ENCODE results near the gene SPRN. TPM values are rescaled to one million over a fixed set of nuclear protein-coding genes. Genes with fewer than 3 reads are reported as not detected.
A peak's percentile ranks its signal among the peaks of the same experiment; 100 is the strongest.

Gene SPRN
- total and polyA plus RNA-seq, 11 donors, result 0.04 to 0.25 (median 0.11) TPM; not detected in 6

GRCh38 chr10:133375357-133376115 lies 48.9 kb downstream of the SPRN start:
- Histone ChIP-seq H3K9me3 (no peaks in the 10 kb centered on the region), H3K27ac (no peak overlapping the region), H3K4me1 (peaks cover 0 to 35% (median 24%) of the 10 kb centered on the region in 12 donors), H3K4me3 (no peak overlapping the region), H3K36me3 (peaks cover 0 to 13% (median 3%) of the 10 kb centered on the region in 9 donors), H3K27me3 (no peaks in the 10 kb centered on the region)
- WGBS, 4 donors, result 76 to 83% (median 81%) methylated on average over 12 of the region's 12 CpGs
- TF ChIP-seq CTCF (IDR thresholded peaks at IDR 0.05) (no peak), POLR2A (IDR thresholded peaks at IDR 0.05) (no peak)
- intact Hi-C loops (cut with DNase I), result loop anchor here in 1 of 10 donors (5.0 kb wide), 1 partner anchor 68 kb away; the partner anchor contains the start of genes TUBGCP2 and ZNF511
- ATAC-seq, result no peak
- no peak for DNase-seq

GRCh38 chr10:133373174-133374090 lies 51.0 kb downstream of the SPRN start, which contains the start of gene ECHS1:
Gene ECHS1, minus strand, starts transcription at chr10:133373354. Its CDS starts 21 bp downstream, at chr10:133373333.
- peak within 1 kb of the TSS; percentile 81 to 96 (median 88) for H3K27ac ChIP-seq
- DNase-seq, result peak; percentile 97 to 99 (median 98)
- H3K36me3 ChIP-seq, result peaks cover 0 to 34% (median 24%) of the 10 kb centered on the region in 9 donors
- peak; percentile 96 to 99 (median 98) for ATAC-seq
- peak in 1 of 2 donors; percentile 85 for TF ChIP-seq POLR2A (IDR thresholded peaks at IDR 0.05)
- no peak for TF ChIP-seq CTCF (IDR thresholded peaks at IDR 0.05)
- peak within 1 kb of the TSS; percentile 35 to 93 (median 80) for H3K4me3 ChIP-seq
- H3K27me3 ChIP-seq, result no peaks in the 10 kb centered on the region
- intact Hi-C loops (cut with DNase I), result no loop called here
- no peaks in the 10 kb centered on the region for H3K9me3 ChIP-seq
- peaks cover 0 to 25% (median 17%) of the 10 kb centered on the region in 12 donors for H3K4me1 ChIP-seq
- 1 to 2% (median 1%) methylated on average over 29 to 89 of the region's 89 CpGs for WGBS, 4 donors

- WGBS, 4 donors, result 22 to 42% (median 39%) methylated on average over 7 to 20 of the region's 20 CpGs
- Histone ChIP-seq H3K27ac (peak overlapping the region in 1 of 12 donors; percentile 87), H3K9me3 (no peaks in the 10 kb centered on the region), H3K27me3 (no peaks in the 10 kb centered on the region), H3K36me3 (peaks cover 0 to 43% (median 31%) of the 10 kb centered on the region in 9 donors), H3K4me1 (peaks cover 0 to 19% (median 12%) of the 10 kb centered on the region in 12 donors), H3K4me3 (peak overlapping the region in 11 of 12 donors; percentile 10 to 93 (median 79))
- TF ChIP-seq CTCF (IDR thresholded peaks at IDR 0.05) (no peak), POLR2A (IDR thresholded peaks at IDR 0.05) (no peak)
- DNase-seq (peak in 2 of 5 donors; percentile 43 to 69), ATAC-seq (peak in 1 of 4 donors; percentile 2)
- intact Hi-C loops (cut with DNase I), result no loop called here
Observed at GRCh38 chr10:133372507-133372906, 51.9 kb downstream of the SPRN start.

Small RNA genes lying within 50 kb of the gene (microRNA-seq; reads per million reads assigned to microRNA genes)
- 0.60 to 1.2 (median 0.71) reads per million in 4 donors for gene MIR3944

Other genes with a start within 250 kb of the SPRN start
- not detected for gene UTF1, start 194.4 kb downstream of the SPRN start, total RNA-seq
- not detected for gene UTF1, start 194.4 kb downstream of the SPRN start, polyA plus RNA-seq
- gene VENTX, start 186.8 kb downstream of the SPRN start, total RNA-seq, result 1 to 10 TPM in 1 of 9 donors, under 1 TPM in 8; 0.29 to 2.3 (median 0.56) TPM
- gene VENTX, start 186.8 kb downstream of the SPRN start, polyA plus RNA-seq, result under 1 TPM; 0.58 to 0.99 TPM
- gene ADAM8, start 147.8 kb downstream of the SPRN start, total RNA-seq, result 10 to 100 TPM in 1 of 9 donors, 1 to 10 TPM in 8; 1.2 to 10.3 (median 2.6) TPM
- gene ADAM8, start 147.8 kb downstream of the SPRN start, polyA plus RNA-seq, result 1 to 10 TPM in 1 of 2 donors, under 1 TPM in 1; 0.50 to 1.2 TPM
- gene TUBGCP2, start 115.8 kb downstream of the SPRN start, total RNA-seq, result 10 to 100 TPM; 33.5 to 49.5 (median 40.1) TPM
- gene TUBGCP2, start 115.8 kb downstream of the SPRN start, polyA plus RNA-seq, result 10 to 100 TPM; 34.5 to 36.0 TPM
- 10 to 100 TPM; 34.5 to 53.3 (median 40.5) TPM for gene ZNF511, start 115.7 kb downstream of the SPRN start, total RNA-seq
- 10 to 100 TPM; 44.5 to 80.4 TPM for gene ZNF511, start 115.7 kb downstream of the SPRN start, polyA plus RNA-seq
- gene CALY, start 87.7 kb downstream of the SPRN start, total RNA-seq, result 1 to 10 TPM in 1 of 9 donors, not detected in 8; 1.7 TPM
- not detected for gene CALY, start 87.7 kb downstream of the SPRN start, polyA plus RNA-seq
- not detected for gene PRAP1, start 77.3 kb downstream of the SPRN start, total RNA-seq
- not detected for gene PRAP1, start 77.3 kb downstream of the SPRN start, polyA plus RNA-seq
- gene FUOM, start 66.6 kb downstream of the SPRN start, total RNA-seq, result 10 to 100 TPM in 2 of 9 donors, 1 to 10 TPM in 7; 4.3 to 24.1 (median 8.0) TPM
- 10 to 100 TPM in 1 of 2 donors, 1 to 10 TPM in 1; 8.6 to 16.0 TPM for gene FUOM, start 66.6 kb downstream of the SPRN start, polyA plus RNA-seq
- gene ECHS1, start 51.3 kb downstream of the SPRN start, total RNA-seq, result 100 to 1,000 TPM; 148 to 303 (median 201) TPM
- 100 to 1,000 TPM; 132 to 217 TPM for gene ECHS1, start 51.3 kb downstream of the SPRN start, polyA plus RNA-seq
- gene PAOX, start 45.4 kb downstream of the SPRN start, total RNA-seq, result 1 to 10 TPM; 2.1 to 7.3 (median 3.4) TPM
- gene PAOX, start 45.4 kb downstream of the SPRN start, polyA plus RNA-seq, result 1 to 10 TPM; 2.9 to 4.7 TPM
- gene MTG1, start 30.5 kb downstream of the SPRN start, total RNA-seq, result 10 to 100 TPM; 11.6 to 29.5 (median 18.1) TPM
- gene MTG1, start 30.5 kb downstream of the SPRN start, polyA plus RNA-seq, result 10 to 100 TPM; 24.8 to 34.2 TPM
- 1 to 10 TPM in 1 of 9 donors, under 1 TPM in 8; 0.08 to 1.3 (median 0.34) TPM for gene SCART1, start 29.3 kb upstream of the SPRN start, total RNA-seq
- under 1 TPM; 0.18 to 0.46 TPM for gene SCART1, start 29.3 kb upstream of the SPRN start, polyA plus RNA-seq
- gene CYP2E1, start 102.7 kb upstream of the SPRN start, total RNA-seq, result 1 to 10 TPM in 4 of 9 donors, under 1 TPM in 3, not detected in 2; 0.77 to 2.2 (median 1.1) TPM
- under 1 TPM; 0.43 to 0.46 TPM for gene CYP2E1, start 102.7 kb upstream of the SPRN start, polyA plus RNA-seq
- under 1 TPM in 3 of 9 donors, not detected in 6; 0.32 to 0.39 (median 0.37) TPM for gene SYCE1, start 141.0 kb upstream of the SPRN start, total RNA-seq
- gene SYCE1, start 141.0 kb upstream of the SPRN start, polyA plus RNA-seq, result under 1 TPM in 1 of 2 donors, not detected in 1; 0.23 TPM
- not detected for gene FRG2B, start 202.2 kb upstream of the SPRN start, total RNA-seq
- not detected for gene FRG2B, start 202.2 kb upstream of the SPRN start, polyA plus RNA-seq

Measured in heart left ventricle (tissue), 16 donors.